SU-DHL-6 (cell line): ENCODE measurements around the gene MARVELD1.

ENCODE experiments used
- CTCF ChIP-seq: fragments of 200-600 bp; sonication (generic); IDR thresholded peaks from one replicate; pipeline ENCODE4 v1.5.1; 2017; ENCODE audit warnings: antibody characterized with exemption, mild to moderate bottlenecking, low read length, moderate library complexity; ENCODE audit not compliant: insufficient read depth, poor library complexity, severe bottlenecking
- EZH2phosphoT487 ChIP-seq: fragments of 200-600 bp; sonication (generic), shearing (Covaris generic); conservative IDR thresholded peaks from 2 replicates; pipeline ENCODE4 v1.6.1; 2018; ENCODE audit warnings: mild to moderate bottlenecking, antibody characterized with exemption, low read length, moderate library complexity, mixed read lengths

GRCh38 chr10:97748116-97748515, 34.6 kb downstream of the MARVELD1 start:
- TF ChIP-seq CTCF (no peak), EZH2phosphoT487 (no peak)
